Measurements from ENCODE around the gene RAD21L1.
"Not testable (repeated sequence)": the region's sequence is repeated elsewhere in the genome, so short reads cannot be mapped to it uniquely, and the experiment has no call there.

RAD21L1 gene

DNA sequence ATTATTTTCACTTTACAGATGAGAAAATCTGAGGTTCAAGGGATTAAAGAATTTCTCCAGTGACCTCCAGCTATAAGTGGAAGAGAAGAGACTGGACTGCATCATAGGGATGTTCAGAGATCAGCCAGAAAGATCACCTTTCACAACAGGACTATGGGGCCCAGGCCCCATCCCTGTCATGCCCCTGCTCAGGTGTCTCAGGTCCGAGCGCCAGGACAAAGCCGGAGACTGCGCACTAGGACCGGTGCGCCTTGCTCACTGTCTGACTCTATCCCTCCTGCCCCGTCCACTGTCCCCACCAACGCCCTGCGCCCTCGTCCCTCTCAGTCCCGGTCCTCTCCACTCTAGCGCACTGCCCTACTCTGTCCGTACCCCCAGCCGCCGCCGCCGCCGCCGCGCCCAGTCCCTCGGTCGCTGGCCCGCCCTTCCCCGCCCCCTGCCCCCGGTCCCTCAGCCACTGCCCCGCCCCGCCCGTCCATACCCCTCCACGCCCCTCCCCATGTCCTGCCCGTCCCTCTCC, 521 bp upstream of the RAD21L1 start:
- DNase-seq (ENCODE audit: low read depth in 2 of 2) = no peak

DNA sequence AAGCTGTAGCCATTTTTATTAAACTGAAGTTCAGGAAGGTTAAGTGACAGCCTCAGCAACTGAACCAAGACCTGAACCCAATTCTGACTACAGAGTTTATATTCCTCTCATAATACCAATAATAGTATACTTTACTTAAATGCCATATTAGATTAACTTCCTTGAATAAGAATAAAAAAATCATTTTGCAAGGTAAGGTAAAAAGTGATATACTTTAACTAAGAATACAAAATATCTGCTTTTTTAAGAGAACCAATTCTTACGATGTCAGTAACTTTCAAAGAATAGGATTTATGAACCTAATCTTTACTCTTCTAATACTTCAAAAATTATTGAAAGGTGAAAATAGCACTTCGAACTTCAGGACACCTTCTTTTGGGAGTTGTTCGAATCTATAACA, 3.7 kb downstream of the RAD21L1 start:
- no peak for DNase-seq (ENCODE audit: low read depth in 2 of 2)

DNA sequence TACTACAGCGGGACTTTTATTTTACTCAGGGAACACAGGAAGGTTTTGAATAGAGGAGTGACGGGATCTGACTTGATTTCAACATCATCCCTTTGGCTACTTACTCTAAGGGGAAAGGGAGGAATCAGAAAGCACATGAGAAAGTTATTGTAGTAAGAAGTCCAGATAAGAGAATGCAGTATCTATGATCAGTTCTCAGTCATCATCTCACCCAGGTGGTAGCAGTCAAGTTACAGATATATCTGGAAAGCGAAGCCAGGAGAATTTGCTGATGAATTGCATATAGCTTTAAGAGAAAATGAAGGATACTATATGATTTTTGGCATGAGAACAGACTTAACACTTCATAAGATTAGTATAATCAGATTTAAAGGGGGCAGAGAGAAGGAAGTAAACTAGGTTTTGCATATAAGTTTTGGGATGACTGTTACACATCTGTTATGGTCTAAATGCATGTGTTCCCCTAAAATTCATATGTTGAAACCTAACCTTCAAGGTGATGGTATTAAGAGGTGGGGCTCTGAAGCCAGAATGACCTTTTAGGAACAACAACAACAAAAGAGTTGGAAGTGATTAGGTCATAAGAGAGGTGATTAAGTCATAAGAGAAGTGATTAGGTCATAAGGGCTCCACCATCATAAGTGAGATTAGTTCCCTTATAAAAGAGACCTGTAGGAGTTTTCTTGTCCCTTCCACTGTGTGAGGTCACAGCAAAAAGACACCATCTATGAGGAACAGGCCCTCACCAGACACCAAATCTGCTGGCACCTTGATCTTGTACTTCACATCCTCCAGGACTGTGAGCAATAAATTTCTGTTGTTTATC, 6.7 kb downstream of the RAD21L1 start:
- DNase-seq (ENCODE audit: low read depth in 2 of 2) = no peak

- no peak for DNase-seq (ENCODE audit: low read depth in 2 of 2)
Measured at GRCh38 chr20:1240549-1240948, 14.7 kb downstream of the RAD21L1 start.

DNA sequence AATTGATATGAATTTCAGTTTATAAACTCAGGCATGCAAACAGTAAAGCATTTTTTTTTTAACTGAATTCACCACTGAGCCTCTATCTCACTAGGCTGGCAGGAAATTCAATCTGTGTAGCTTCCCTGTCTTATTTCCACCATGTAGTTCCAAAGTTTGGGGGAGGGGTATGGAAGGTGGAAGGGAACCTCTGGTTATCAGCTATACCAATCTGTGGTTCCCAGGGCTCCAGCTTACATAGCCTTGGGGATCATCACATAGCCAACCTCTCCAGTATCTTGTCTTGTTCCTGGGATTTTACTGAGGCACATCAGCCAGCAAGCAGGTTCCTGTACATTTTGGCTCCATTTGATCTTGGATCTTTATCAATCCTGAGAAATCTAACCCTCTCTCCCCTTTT, 15.6 kb downstream of the RAD21L1 start:
- DNase-seq (ENCODE audit: low read depth in 2 of 2) = no peak

DNA sequence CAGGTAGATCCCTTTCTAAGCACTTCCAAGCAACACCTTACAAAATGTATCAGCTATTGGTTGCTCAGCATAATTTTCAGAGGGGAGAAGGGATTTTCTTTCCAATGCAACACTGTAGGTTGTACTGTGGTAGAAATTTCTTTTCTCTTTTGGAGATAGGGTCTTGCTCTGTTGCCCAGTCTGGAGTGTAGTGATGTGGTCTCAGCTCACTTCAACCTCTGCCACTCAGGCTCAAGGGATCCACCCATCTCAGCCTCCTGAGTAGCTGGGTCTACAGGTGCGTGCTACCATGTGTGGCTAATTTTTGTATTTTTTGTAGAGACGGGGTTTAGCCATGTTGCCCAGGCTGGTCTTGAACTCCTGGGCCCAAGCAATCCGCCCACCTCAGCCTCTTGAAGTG, 16.3 kb downstream of the RAD21L1 start:
- no peak for DNase-seq (ENCODE audit: low read depth in 2 of 2)

DNA sequence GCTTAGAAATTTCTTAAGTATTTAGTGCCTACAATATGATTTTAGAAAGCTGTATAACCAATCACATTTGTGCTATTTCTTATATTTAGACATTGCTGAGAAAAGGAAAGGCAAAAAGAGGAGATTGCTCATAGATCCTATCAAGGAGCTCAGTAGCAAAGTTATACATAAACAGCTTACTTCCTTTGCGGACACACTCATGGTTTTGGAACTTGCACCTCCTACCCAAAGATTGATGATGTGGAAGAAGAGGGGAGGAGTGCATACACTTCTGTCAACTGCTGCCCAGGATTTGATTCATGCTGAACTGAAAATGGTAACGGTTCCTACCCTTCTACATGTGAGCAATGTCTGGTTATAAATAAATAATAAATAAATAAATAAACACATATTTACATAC, 16.7 kb downstream of the RAD21L1 start:
- DNase-seq (ENCODE audit: low read depth in 2 of 2) = no peak

- DNase-seq (ENCODE audit: low read depth in 2 of 2) = no peak
Measured at GRCh38 chr20:1245578-1245977, 19.7 kb downstream of the RAD21L1 start.

GRCh38 chr20:1247689-1248088, 21.8 kb downstream of the RAD21L1 start:
- DNase-seq (ENCODE audit: low read depth in 2 of 2) = no peak

DNA sequence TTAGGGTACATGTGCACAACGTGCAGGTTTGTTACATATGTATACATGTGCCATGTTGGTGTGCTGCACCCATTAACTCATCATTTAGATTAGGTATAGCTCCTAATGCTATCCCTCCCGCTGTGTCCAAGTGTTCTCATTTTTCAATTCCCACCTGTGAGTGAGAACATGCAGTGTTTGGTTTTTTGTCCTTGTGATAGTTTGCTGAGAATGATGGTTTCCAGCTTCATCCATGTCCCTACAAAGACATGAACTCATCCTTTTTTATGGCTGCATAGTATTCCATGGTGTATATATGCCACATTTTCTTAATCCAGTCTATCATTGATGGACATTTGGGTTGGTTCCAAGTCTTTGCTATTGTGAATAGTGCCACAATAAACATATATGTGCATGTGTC, 24.4 kb downstream of the RAD21L1 start:
- DNase-seq (ENCODE audit: low read depth in 2 of 2) = not testable (repeated sequence)

DNA sequence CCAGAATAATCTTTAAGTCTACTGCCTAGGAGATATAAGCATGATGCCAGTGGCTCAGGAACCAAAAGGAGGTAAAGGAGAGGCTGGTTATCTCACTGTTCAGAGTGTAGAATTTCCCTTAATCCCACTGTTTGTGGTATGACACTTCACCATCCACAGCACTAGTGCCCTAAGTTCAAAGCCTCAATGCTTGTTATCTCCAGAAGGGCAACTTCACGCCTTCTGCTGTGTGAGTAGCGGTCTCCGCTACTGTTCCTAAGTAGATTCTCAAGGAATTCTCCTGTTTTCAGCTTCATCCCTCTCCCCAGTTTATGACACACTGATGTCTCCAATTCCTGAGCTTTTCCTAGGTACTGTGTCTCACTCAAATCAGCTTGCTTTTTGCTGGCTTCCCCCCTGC, 26.6 kb downstream of the RAD21L1 start:
- no peak for DNase-seq (ENCODE audit: low read depth in 2 of 2)

DNA sequence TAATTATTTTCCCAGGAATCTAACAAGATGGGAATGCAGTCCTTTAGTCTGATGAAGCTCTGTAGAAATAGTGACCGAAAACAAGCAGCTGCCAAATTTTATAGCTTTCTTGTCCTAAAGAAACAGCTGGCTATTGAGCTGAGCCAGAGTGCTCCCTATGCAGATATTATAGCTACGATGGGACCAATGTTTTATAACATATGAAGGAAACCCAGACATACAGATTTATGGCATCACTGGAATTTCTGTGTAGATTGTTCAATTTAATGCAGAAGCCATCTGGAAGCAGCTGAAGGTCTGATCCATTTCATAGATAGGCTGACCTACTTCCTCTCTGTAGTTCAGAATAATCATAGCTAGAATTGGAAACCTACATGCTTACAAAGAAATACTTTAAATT, 28.4 kb downstream of the RAD21L1 start:
- DNase-seq (ENCODE audit: low read depth in 2 of 2) = no peak

DNA sequence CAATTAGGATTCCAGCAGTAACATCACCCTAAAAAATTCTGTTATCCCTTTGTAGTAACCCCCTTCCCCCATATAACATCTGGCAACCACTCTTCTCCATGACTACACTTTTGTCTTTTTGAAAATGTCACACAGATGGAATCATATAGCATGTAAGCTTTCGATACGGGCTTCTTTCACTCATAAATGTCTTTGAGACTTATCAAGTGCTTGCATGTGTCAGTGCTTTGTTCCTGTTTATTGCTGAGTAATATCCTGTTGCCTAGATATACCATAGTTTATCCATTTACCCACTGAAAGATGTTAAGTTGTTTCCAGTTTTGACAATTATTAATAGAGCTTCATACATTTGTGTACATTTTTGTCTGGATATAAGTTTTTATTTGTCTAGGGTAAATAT, 29.8 kb downstream of the RAD21L1 start:
- DNase-seq (ENCODE audit: low read depth in 2 of 2) = no peak

GRCh38 chr20:1263853-1264252, 38.0 kb downstream of the RAD21L1 start:
- no peak for DNase-seq (ENCODE audit: low read depth in 2 of 2)

GRCh38 chr20:1264727-1265126, 38.9 kb downstream of the RAD21L1 start:
- DNase-seq (ENCODE audit: low read depth in 2 of 2) = no peak

GRCh38 chr20:1265226-1265915, 39.5 kb downstream of the RAD21L1 start:
- no peak for DNase-seq (ENCODE audit: low read depth in 2 of 2)

- DNase-seq (ENCODE audit: low read depth in 2 of 2) = no peak
Measured at GRCh38 chr20:1265916-1266166, 40.0 kb downstream of the RAD21L1 start.

GRCh38 chr20:1266167-1266973, 40.5 kb downstream of the RAD21L1 start, which contains the start of gene SNPH:
TSS of gene SNPH (plus strand) at chr20:1266294. CDS start at chr20:1296240, 29,946 bp downstream.
- DNase-seq (ENCODE audit: low read depth in 2 of 2) = peak; percentile 56 to 57

GRCh38 chr20:1267161-1267560, 41.3 kb downstream of the RAD21L1 start:
- no peak for DNase-seq (ENCODE audit: low read depth in 2 of 2)

DNA sequence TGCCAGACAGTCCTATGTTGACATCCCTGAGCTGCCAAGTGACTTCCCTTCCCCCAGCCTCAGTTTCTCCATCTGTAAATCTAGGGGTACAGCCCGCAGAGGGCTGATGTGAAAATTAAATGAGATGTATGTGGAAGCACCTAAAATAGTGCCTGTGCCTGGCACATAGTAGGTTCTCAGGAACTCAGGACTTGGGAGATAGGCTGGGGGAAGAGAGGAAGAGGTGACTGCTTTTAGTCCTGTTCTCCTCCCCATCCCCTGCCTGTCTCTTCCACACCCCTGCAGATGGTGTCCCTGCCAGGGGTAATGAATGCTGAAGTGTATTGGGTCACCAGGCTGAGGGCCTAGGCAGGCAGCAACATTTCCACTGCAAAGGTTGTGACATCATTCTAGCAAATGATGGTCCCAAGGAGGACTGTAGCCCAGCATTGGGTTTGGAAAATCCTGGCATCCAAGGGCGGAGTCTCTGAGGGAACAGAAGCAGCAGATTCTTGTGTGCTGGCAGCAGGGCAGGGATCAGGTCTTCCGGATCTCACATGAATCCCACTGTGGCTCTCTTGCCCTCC, 42.0 kb downstream of the RAD21L1 start:
- no peak for DNase-seq (ENCODE audit: low read depth in 2 of 2)

DNA sequence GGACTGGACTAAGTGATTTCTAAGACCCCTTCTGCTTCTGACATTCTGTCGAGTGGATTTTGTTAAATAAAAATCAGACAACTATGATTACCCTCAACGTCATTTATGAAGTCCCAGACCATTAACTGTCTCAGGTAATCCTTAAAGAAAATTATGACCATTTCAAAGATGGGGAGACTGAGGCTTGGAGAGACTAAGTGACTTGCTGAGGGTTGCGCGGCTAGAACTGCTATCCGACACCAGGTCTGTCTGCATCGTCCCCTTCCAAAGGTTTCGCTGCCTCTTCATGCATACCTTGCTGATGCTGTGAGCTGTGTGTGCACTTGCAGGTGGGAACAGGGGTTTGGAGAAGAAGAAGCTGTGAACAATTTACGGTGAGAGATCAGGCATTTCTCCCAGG, 43.4 kb downstream of the RAD21L1 start:
- no peak for DNase-seq (ENCODE audit: low read depth in 2 of 2)

DNA sequence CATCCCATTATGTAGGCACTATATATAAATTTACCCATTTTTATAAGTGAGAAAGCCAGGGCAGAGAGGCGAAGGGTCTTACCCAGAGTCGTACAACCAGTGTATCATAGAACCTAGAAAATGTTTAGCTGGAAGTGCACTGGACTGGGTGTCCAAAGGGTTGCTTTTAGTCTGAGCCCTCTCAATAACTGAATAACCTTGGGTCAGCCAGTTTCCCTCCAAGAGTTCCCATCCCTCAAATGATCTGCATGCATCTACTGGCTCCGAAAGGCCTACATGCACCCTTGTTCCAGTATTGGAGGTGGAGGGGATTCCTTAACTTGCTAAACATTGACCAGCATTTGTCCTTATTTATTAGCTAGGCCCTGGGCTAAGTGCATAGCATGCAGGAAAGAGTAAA, 44.0 kb downstream of the RAD21L1 start:
- DNase-seq (ENCODE audit: low read depth in 2 of 2) = no peak

All from activated CD4-positive, alpha-beta T cell treated with anti-CD3 and anti-CD28 coated beads for 24 hours (primary cell).